Natural killer cell (primary cell): ENCODE results near the gene ERI3. TPM values are rescaled to one million over a fixed set of nuclear protein-coding genes. Genes with fewer than 3 reads are reported as not detected.

ENCODE experiments used
- ATAC-seq, 3 donors: fragments of 150-1000 bp in 2 of 3; fragments of 200-7000 bp in 1 of 3; cut with Tn5 transposase; 1 replicate in 1 of 3; 2 replicates in 2 of 3; pipeline ENCODE4 v1.10.0; 2021; ENCODE audit warnings: mild to moderate bottlenecking in 2 of 3, moderate library complexity in 2 of 3
- DNase-seq, 2 donors: peaks; one replicate each; pipeline versions ENCODE4 v3.0.0 to v3.0.0-alpha.2; 2013 to 2021; ENCODE audit warnings: mixed read lengths in 1 of 2
- H3K27ac ChIP-seq: one replicate; pipeline ENCODE4 v1.5.1; 2013; ENCODE audit warnings: mild to moderate bottlenecking, low read length
- H3K27me3 ChIP-seq: one replicate; pipeline ENCODE4 v1.6.1; 2013; ENCODE audit warnings: low read length; ENCODE audit not compliant: control insufficient read depth, insufficient read depth
- H3K36me3 ChIP-seq: one replicate; pipeline ENCODE4 v1.6.1; 2013; ENCODE audit warnings: low read length; ENCODE audit not compliant: control insufficient read depth, insufficient read depth
- H3K4me1 ChIP-seq: one replicate; pipeline ENCODE4 v1.6.1; 2013; ENCODE audit warnings: low read length; ENCODE audit not compliant: control insufficient read depth, insufficient read depth
- H3K4me3 ChIP-seq: one replicate; pipeline ENCODE4 v1.5.1; 2013; ENCODE audit warnings: low read length
- H3K9me3 ChIP-seq: one replicate; pipeline ENCODE4 v1.6.1; 2013; ENCODE audit warnings: low read length; ENCODE audit not compliant: control insufficient read depth, insufficient read depth
- H3K27ac Mint-ChIP-seq, 2 donors: one replicate each; pipeline ENCODE4 v1.8.0; 2022; ENCODE audit warnings: mild to moderate bottlenecking in 2 of 2, mixed read lengths in 2 of 2, moderate library complexity in 1 of 2
- H3K27me3 Mint-ChIP-seq, 2 donors: one replicate each; pipeline ENCODE4 v1.8.0; 2022; ENCODE audit warnings: low read depth in 2 of 2, mixed read lengths in 2 of 2
- H3K36me3 Mint-ChIP-seq: one replicate; pipeline ENCODE4 v1.8.0; 2022; ENCODE audit warnings: mixed read lengths
- H3K4me1 Mint-ChIP-seq, 2 donors: one replicate each; pipeline ENCODE4 v1.8.0; 2022; ENCODE audit warnings: mixed read lengths in 2 of 2
- H3K4me3 Mint-ChIP-seq: one replicate; pipeline ENCODE4 v1.8.0; 2022; ENCODE audit warnings: mild to moderate bottlenecking, moderate library complexity, mixed read lengths
- H3K9me3 Mint-ChIP-seq, 2 donors: one replicate each; pipeline ENCODE4 v1.8.0; 2022; ENCODE audit warnings: mixed read lengths in 2 of 2
- CTCF ChIP-seq: fragments of 200-600 bp; IDR thresholded peaks from one replicate; pipeline ENCODE4 v1.8.0; 2022; ENCODE audit warnings: antibody characterized with exemption
- WGBS: methylation state at CpG from one replicate; pipeline ENCODE4 v1.1.7; 2013; ENCODE audit warnings: missing lambda C conversion rate; ENCODE audit not compliant: insufficient coverage; 5-methylcytosine and 5-hydroxymethylcytosine counted together
- intact Hi-C: fragments of 100-400 bp; cut with micrococcal nuclease; formaldehyde crosslinking; loops from one replicate; pipeline ENCODE4 v1.14.2; 2022
- total RNA-seq, 4 donors: library from RNA; stranded (reverse); fragments of 120-200 nt in 1 of 4; gene quantifications; one replicate each; pipeline versions ENCODE4 v1.2.3 to v1.2.4, GENCODE V29; 2013 to 2022

Gene ERI3
- total RNA-seq, 3 donors from 2014 or later (not counting 1 experiment from before 2014, with no cell fraction given), result 28.3 to 35.3 (median 30.4) TPM

DNA sequence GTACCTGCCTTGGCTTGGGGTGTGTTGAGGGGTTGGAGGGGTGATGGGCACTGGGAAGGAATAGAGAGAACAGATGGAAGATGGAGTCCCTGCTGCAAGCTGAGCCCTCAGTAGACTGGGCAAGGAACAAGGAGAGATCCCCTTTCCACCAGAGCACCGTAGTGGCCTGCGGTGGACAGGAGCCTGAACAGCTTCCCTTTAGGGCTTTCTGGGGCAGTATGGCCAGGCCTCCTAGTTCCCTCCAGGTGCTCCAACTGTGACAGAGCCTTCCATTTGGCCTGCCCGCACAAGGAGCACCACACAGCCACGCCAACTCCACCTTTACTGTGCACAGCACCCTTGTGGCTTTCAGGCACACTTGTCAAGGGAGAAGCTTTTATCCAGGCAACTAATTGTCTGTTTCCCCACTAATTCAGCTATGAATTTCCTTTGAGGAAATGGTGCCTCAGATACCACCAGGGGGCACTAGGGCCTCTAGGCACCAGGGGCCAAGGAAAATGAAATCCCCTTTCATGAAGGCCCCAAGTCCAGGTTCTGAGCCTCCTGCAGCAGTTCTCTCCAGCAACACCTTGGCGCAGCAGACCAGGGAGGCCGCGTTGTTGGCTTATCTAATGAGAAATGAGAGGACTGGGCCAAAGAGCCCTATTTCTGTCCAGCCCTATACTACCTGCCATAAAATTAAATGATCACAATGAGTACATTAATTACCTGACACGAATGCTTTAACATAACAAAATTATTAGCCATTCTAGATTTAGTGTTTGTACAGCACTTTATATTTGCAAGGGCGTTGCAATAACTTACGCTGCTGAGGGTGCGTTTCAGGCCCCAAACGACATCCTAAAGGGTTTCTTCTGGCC, 23.1 kb upstream of the ERI3 start:
- Mint-ChIP-seq H3K4me3 (no peak overlapping the region), H3K27ac (no peak overlapping the region), H3K4me1 (no peaks in the 10 kb centered on the region), H3K36me3 (no peaks in the 10 kb centered on the region), H3K9me3 (no peaks in the 10 kb centered on the region), H3K27me3 (peaks cover 0 to 6% of the 10 kb centered on the region in 2 donors)
- Histone ChIP-seq H3K4me1 (no peaks in the 10 kb centered on the region), H3K9me3 (no peaks in the 10 kb centered on the region), H3K36me3 (no peaks in the 10 kb centered on the region), H3K4me3 (no peak overlapping the region), H3K27me3 (no peaks in the 10 kb centered on the region), H3K27ac (no peak overlapping the region)
- WGBS, result 62% methylated on average over 12 of the region's 12 CpGs
- intact Hi-C loops, result loop anchor here (1.0 kb wide), 2 partner anchors 217 to 275 kb away; no protein-coding TSS in a partner anchor
- DNase-seq, result peak; percentile 38 to 74
- ATAC-seq, result peak; percentile 59 to 74 (median 62)
- TF ChIP-seq CTCF, result peak; percentile 65

DNA sequence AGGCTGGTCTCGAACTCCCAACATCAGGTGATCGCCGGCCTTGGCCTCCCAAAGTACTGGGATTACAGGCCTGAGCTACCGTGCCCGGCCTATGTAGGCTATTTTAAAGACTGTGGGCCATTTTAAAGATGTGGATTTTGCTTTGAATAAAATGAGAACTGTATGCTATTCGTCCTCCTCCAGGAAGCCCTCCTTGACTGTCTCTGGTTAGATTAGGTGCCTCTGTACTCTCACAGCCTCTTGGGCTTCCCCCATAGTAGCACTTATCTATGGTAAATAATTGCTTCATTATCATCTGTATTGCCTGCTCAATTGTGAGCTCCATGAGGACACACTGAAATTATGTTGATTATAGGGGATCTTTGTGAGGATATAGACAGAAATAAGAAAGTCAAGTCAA, 20.5 kb upstream of the ERI3 start:
- Histone ChIP-seq H3K27me3 (no peaks in the 10 kb centered on the region), H3K4me3 (no peak overlapping the region), H3K4me1 (no peaks in the 10 kb centered on the region), H3K9me3 (no peaks in the 10 kb centered on the region), H3K36me3 (no peaks in the 10 kb centered on the region), H3K27ac (no peak overlapping the region)
- intact Hi-C loops, result no loop called here
- no peak for TF ChIP-seq CTCF
- no peak overlapping the region for H3K4me3 Mint-ChIP-seq
- H3K36me3 Mint-ChIP-seq, result no peaks in the 10 kb centered on the region
- DNase-seq, result no peak
- WGBS, result 88% methylated on average over 6 of the region's 6 CpGs
- no peak overlapping the region for H3K27ac Mint-ChIP-seq
- no peak for ATAC-seq
- no peaks in the 10 kb centered on the region for H3K9me3 Mint-ChIP-seq
- H3K27me3 Mint-ChIP-seq, result no peaks in the 10 kb centered on the region
- no peaks in the 10 kb centered on the region for H3K4me1 Mint-ChIP-seq

GRCh38 chr1:44371206-44371605, 16.1 kb upstream of the ERI3 start:
- Mint-ChIP-seq H3K36me3 (no peaks in the 10 kb centered on the region), H3K27me3 (peaks cover 10 to 22% of the 10 kb centered on the region in 2 donors), H3K27ac (no peak overlapping the region), H3K4me3 (no peak overlapping the region), H3K4me1 (no peaks in the 10 kb centered on the region), H3K9me3 (no peaks in the 10 kb centered on the region)
- no peak for TF ChIP-seq CTCF
- intact Hi-C loops, result no loop called here
- Histone ChIP-seq H3K27ac (no peak overlapping the region), H3K27me3 (no peaks in the 10 kb centered on the region), H3K36me3 (no peaks in the 10 kb centered on the region), H3K9me3 (no peaks in the 10 kb centered on the region), H3K4me3 (no peak overlapping the region), H3K4me1 (no peaks in the 10 kb centered on the region)
- ATAC-seq (no peak), DNase-seq (no peak)
